Upper lobe of right lung (tissue), 1 donor: ENCODE results near the gene HECTD4. TPM values are rescaled to one million over a fixed set of nuclear protein-coding genes. Genes with fewer than 3 reads are reported as not detected.

Experiments used
- ATAC-seq: fragments of 200-7000 bp; cut with Tn5 transposase; one replicate; pipeline ENCODE4 v1.9.1; 2020; ENCODE audit warnings: mild to moderate bottlenecking, moderate library complexity
- DNase-seq: peaks from one replicate; pipeline ENCODE4 v3.0.0-alpha.2; 2020
- H3K27ac ChIP-seq: fragments of 200-600 bp; one replicate; pipeline ENCODE4 v1.8.0; 2022
- H3K27me3 ChIP-seq: fragments of 200-600 bp; one replicate; pipeline ENCODE4 v1.8.0; 2022; ENCODE audit warnings: mild to moderate bottlenecking
- H3K36me3 ChIP-seq: fragments of 200-600 bp; one replicate; pipeline ENCODE4 v1.8.0; 2022
- H3K4me1 ChIP-seq: fragments of 200-600 bp; one replicate; pipeline ENCODE4 v1.8.0; 2022
- H3K4me3 ChIP-seq: fragments of 200-600 bp; one replicate; pipeline ENCODE4 v1.8.0; 2022; ENCODE audit warnings: mild to moderate bottlenecking
- H3K9me3 ChIP-seq: fragments of 200-600 bp; one replicate; pipeline ENCODE4 v1.8.0; 2022
- CTCF ChIP-seq: fragments of 200-600 bp; IDR thresholded peaks from one replicate; pipeline ENCODE4 v1.8.0; 2022; ENCODE audit warnings: antibody characterized with exemption
- intact Hi-C: fragments of 100-400 bp; cut with DNase I; formaldehyde crosslinking; loops from one replicate; pipeline ENCODE4 v1.11.0; 2022
- total RNA-seq: library from RNA; stranded (reverse); fragmentation: NEBNext Ultra II Directional; extraction: Animal tissue kit (Norgen Biotek cat#: 25700); gene quantifications from one replicate; pipeline ENCODE4 v1.2.1, GENCODE V29; 2021
- donor health status: DM: no; HTN: yes; CAD: no; lungs with severe emphysema.

Gene HECTD4
- total RNA-seq, 1 donor from 2014 or later: 54.7 TPM

GRCh38 chr12:112288638-112289037 is 93.6 kb downstream of the HECTD4 start:
- intact Hi-C loops: no loop called here
- no peaks in the 10 kb centered on the region for H3K36me3 ChIP-seq
- DNase-seq (no peak), ATAC-seq (no peak)
- no peak overlapping the region for H3K27ac ChIP-seq
- H3K4me1 ChIP-seq: no peaks in the 10 kb centered on the region
- peaks cover 9% of the 10 kb centered on the region for H3K9me3 ChIP-seq
- no peaks in the 10 kb centered on the region for H3K27me3 ChIP-seq
- H3K4me3 ChIP-seq: no peak overlapping the region
- no peak for TF ChIP-seq CTCF

GRCh38 chr12:112285600-112286401 is 96.4 kb downstream of the HECTD4 start:
- TF ChIP-seq CTCF: no peak

GRCh38 chr12:112283546-112283945 is 98.7 kb downstream of the HECTD4 start:
- H3K27ac ChIP-seq: no peak overlapping the region
- no peaks in the 10 kb centered on the region for H3K27me3 ChIP-seq
- ATAC-seq (no peak), DNase-seq (no peak)
- no peaks in the 10 kb centered on the region for H3K4me1 ChIP-seq
- peaks cover 3% of the 10 kb centered on the region for H3K9me3 ChIP-seq
- intact Hi-C loops: no loop called here
- peaks cover 5% of the 10 kb centered on the region for H3K36me3 ChIP-seq
- TF ChIP-seq CTCF: no peak
- H3K4me3 ChIP-seq: no peak overlapping the region

More at GRCh38 chr12:112285600-112286401, 96.4 kb downstream of the HECTD4 start:
- peaks cover 9% of the 10 kb centered on the region for H3K9me3 ChIP-seq
- DNase-seq (no peak), ATAC-seq (no peak)
- H3K27ac ChIP-seq: no peak overlapping the region
- no peaks in the 10 kb centered on the region for H3K4me1 ChIP-seq
- intact Hi-C loops: no loop called here
- H3K36me3 ChIP-seq: no peaks in the 10 kb centered on the region
- no peaks in the 10 kb centered on the region for H3K27me3 ChIP-seq
- no peak overlapping the region for H3K4me3 ChIP-seq

GRCh38 chr12:112282920-112283319 is 99.3 kb downstream of the HECTD4 start:
- peaks cover 11% of the 10 kb centered on the region for H3K36me3 ChIP-seq
- H3K4me3 ChIP-seq: no peak overlapping the region
- no peak for ATAC-seq
- no peak overlapping the region for H3K27ac ChIP-seq
- H3K27me3 ChIP-seq: no peaks in the 10 kb centered on the region
- no peaks in the 10 kb centered on the region for H3K4me1 ChIP-seq
- TF ChIP-seq CTCF: no peak
- DNase-seq: no peak
- intact Hi-C loops: no loop called here
- no peaks in the 10 kb centered on the region for H3K9me3 ChIP-seq

GRCh38 chr12:112275836-112276235 is 106.4 kb downstream of the HECTD4 start:
- no peak for TF ChIP-seq CTCF
- no peaks in the 10 kb centered on the region for H3K9me3 ChIP-seq
- peaks cover 62% of the 10 kb centered on the region for H3K36me3 ChIP-seq
- no peaks in the 10 kb centered on the region for H3K27me3 ChIP-seq
- no peak overlapping the region for H3K4me3 ChIP-seq
- intact Hi-C loops: no loop called here
- ATAC-seq: no peak
- no peaks in the 10 kb centered on the region for H3K4me1 ChIP-seq
- H3K27ac ChIP-seq: no peak overlapping the region
- no peak for DNase-seq
